ENCODE measurements around the gene GPR157.

GPR157 gene

GRCh38 chr1:9118186-9118585 is 10.7 kb downstream of the GPR157 start:
- DNase-seq (ENCODE audit: low read depth) = no peak
- H3K4me3 ChIP-seq (ENCODE audit: low read length) = no peak overlapping the region
- TF ChIP-seq CTCF (conservative IDR thresholded peaks at IDR 0.05; ENCODE audit: low read length) = no peak

- DNase-seq (ENCODE audit: low read depth) = peak; percentile 42
- no peak for TF ChIP-seq CTCF (conservative IDR thresholded peaks at IDR 0.05; ENCODE audit: low read length)
- H3K4me3 ChIP-seq (ENCODE audit: low read length) = no peak overlapping the region
Measured at GRCh38 chr1:9115351-9116205, 13.3 kb downstream of the GPR157 start.

- no peak for TF ChIP-seq CTCF (conservative IDR thresholded peaks at IDR 0.05; ENCODE audit: low read length)
- no peak for DNase-seq (ENCODE audit: low read depth)
- no peak overlapping the region for H3K4me3 ChIP-seq (ENCODE audit: low read length)
Measured at GRCh38 chr1:9112961-9113880, 15.7 kb downstream of the GPR157 start.

- TF ChIP-seq CTCF (conservative IDR thresholded peaks at IDR 0.05; ENCODE audit: low read length) = no peak
- DNase-seq (ENCODE audit: low read depth) = no peak
- H3K4me3 ChIP-seq (ENCODE audit: low read length) = no peak overlapping the region
Measured at GRCh38 chr1:9111957-9112356, 16.9 kb downstream of the GPR157 start.

- no peak overlapping the region for H3K4me3 ChIP-seq (ENCODE audit: low read length)
- DNase-seq (ENCODE audit: low read depth) = no peak
- no peak for TF ChIP-seq CTCF (conservative IDR thresholded peaks at IDR 0.05; ENCODE audit: low read length)
Measured at GRCh38 chr1:9111357-9111691, 17.6 kb downstream of the GPR157 start.

- no peak overlapping the region for H3K4me3 ChIP-seq (ENCODE audit: low read length)
- DNase-seq (ENCODE audit: low read depth) = peak; percentile 89
- TF ChIP-seq CTCF (conservative IDR thresholded peaks at IDR 0.05; ENCODE audit: low read length) = peak; percentile 86
Measured at GRCh38 chr1:9110669-9111356, 18.1 kb downstream of the GPR157 start.
